ENCODE measurements around the gene ANKRD12.
"Not testable (repeated sequence)": the region's sequence is repeated elsewhere in the genome, so short reads cannot be mapped to it uniquely, and the experiment has no call there.

The ANKRD12 gene

DNA sequence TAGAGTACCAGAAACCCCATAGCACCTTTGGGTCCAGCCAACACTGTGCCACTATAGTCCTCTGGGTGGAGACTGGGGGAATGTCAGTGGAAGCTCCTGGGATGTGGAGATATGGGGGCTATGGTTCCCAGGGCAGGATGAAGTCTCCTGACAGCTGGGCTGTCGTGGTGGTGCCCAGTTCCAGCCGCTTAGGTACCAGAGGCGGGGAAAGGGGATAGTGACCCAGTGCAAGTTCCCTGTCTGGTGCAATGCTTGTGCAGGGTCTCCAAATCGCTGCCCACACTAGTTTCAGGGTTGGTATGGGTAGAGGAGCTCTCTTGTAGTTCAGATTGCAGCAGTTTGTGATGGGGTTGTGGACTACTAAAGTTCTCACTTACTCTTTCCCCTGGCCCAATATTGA lies 97.9 kb downstream of the ANKRD12 start:
- no peak for DNase-seq

DNA sequence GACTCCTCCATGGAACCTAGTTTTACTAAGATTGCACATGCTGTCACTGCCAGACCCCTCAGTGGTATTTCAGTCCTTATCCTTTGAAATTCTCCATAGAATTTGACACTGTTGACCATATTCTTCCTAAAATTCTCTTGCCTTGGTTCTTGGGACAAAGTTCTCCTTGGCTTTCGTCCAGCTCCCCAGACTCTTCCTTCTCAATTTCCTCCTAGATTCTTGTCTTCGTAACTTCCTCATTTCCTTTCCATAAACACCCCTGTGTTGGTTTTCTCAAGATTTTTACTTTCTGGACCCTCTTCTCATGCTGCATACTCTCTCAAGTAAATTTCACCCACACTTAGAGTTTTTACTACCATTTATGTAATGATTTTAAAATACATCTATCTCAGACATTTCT lies 101.4 kb downstream of the ANKRD12 start:
- no peak for DNase-seq

DNA sequence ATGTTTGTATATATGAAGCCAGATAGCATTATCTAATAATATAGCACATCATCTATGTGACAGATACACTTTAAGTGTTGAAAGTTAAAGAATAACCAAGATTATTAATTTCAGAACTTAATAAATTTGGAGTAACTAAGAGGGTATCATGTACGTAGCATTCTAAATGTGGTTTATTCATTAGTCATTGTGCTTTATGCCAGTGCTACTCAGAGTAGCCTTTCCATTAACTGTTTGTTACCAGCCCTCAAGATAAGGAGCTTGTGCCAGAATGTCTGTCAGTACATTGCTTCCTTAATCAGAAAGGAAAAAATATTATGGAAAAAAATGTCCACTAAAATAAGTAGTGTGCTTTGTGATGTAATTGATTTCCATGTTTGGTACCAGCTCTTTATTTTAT lies 103.1 kb downstream of the ANKRD12 start:
- DNase-seq = no peak

DNA sequence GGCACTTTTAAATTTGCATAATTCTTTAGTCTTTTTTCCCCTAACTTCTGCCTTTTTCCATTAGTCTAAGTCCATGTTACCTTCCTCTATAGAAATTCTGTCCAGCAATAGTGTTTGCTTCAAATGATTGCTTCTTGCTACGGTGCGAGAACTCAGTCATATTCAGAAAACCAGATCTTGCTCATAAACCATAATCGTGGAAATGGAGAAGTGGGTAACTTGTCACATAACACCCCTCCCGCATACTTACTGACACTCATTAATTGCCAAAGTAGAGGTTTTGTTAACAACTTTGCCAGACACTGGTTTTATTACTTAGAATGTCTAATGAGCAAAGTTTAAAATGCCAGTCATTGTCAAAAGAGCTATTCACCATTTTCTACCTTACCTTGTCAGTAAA lies 103.7 kb downstream of the ANKRD12 start:
- DNase-seq = no peak

DNA sequence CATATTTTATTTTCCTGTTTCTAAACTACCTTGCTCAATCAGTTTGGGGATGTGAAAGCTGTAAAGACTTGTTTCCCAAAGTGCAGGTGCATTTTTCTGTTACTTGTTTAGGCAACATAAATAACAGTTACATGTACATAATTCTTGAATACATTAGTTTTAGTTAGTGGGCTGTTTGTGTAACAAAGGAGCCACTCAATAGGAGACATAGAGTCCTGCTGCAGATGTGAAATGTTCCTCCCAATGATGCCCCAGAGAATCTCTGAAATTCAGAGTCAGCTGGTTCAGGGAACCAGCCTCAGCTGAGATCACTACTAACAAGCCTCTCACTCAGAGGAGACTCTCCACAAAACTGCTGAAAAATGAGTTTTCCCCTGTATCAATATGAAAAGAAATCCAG lies 106.4 kb downstream of the ANKRD12 start:
- no peak for DNase-seq

DNA sequence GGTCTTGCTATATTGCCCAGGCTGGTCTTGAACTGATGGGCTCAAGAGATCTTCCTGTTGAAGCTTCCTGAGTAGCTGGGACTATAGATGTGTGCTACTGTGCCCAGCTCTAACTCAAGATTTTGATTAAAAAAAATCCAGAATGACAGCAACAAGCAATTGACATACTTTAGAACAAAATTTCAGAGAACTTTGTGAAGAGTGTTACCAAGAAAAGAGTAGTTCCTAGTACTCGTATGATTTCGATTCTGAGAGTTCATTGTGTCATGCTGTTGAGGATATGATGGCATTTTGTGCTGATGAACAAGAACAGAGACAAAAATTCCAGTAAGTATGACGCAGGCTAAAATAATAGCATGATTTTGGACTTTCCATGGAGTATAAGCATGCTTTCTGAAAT lies 107.8 kb downstream of the ANKRD12 start:
- DNase-seq = no peak

DNA sequence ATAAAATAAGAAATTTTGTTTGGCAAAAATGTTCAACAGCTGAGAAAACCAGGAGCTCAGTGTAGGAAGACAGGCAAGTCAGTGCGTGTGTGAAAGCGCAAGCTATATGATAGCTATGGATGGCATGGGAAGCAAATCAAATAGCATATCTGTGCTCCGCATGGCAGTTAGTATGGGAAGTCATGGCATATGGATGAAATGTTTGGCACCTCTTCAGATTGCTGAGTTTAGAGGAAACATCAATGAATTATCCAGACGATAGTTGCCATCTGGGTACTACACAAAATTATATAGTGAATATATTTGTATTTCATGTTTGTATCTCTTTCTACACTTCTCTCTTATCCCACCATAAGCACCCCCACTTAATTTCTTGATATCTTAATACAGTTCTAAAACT lies 112.1 kb downstream of the ANKRD12 start:
- DNase-seq = no peak

DNA sequence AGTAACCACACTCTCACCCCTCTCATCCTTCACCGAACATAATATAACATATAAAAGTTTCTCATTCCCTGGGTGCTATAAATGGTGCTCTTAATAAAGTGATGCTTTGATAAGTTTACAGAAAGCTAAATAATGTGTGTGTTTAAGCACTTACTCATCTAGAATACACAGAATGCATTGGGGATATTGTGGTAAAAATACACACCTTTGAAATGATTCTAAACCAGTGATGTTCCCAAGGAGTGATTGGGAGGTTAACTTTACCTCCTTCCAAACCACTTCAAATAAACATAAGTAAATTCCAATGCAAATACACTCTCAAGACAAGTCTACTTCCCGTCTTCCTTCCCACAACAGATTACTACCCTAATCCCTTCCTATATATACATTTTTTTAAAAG lies 112.7 kb downstream of the ANKRD12 start:
- no peak for DNase-seq

DNA sequence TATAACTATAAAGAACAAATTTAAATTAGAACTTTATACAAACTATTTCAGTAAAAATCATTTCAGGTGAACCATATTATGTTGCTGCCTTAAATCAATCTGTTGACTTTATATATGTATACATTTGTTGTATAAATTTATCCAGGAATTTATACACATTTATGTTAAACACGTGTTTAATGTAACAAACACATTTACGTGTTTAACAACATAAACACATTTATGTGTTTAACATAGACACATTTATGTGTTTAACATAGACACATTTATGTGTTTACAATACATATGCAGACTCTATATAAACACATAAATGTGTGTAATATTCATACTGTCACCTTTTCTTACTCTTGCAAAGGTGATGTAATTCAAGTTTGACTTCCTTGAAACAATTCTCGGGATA lies 122.6 kb downstream of the ANKRD12 start:
- no peak for DNase-seq

DNA sequence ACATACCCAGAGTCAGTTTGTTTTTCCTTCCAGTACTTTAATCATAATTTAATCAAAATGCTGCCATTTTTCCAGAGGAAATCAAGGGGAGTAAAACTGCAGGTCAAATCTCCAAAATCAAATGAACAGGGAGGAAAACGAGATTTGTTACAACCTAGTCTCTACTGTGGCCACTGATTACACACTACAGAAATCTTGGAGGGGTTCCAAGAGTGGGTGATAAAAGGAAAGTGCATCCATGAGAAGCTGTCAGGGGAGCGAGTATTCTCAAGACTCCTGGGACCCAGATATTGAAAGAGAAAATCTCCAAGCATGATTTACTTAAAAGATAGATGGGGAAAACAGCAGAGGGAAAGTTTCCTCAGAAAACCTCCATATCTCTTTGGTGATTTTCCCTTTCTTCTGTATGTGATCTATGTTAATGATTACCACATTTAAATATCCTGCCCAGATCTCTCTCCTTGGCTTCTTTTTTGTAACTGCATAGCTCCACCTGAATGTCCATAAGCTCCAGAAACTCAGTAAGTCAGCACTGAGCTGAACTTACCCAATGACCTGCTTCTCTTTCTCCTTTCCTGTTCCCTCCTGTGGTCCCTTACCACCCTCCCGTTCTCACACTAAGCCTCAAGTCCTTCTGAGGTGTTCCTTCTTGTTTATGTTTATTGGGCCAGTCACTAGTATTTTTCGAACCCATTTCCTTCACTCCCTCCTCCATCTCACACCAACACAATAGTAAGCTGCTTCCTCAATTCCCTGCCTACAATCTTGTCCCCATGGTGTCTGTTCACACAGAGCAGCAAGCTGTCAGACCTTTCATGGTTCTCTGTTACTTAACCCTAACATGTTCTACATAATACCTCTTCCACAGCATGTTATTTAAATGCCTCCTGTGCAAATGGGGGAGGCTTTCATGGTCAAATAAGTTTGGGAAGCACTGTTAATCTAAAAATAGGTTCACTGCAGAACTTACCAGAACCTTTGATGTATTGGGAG lies 124.1 kb downstream of the ANKRD12 start:
- DNase-seq = no peak

DNA sequence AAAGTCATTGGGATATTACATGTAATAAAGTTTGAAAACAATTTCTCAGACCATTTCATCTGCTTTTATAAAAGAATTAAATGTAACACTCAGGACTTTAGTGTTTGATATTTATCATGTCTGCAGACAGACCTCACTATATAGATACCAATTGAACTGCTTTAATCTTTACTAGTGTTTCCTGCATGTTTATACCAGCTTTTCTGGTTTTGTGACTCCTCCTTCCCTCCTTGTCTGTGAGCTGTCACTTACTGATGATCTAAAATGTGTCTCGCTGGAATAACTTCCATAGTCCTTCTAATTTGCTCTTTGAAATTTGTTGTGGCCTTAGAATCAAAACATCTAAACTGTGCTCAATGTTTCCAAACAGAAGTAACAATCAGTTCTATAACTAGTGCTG lies 126.7 kb downstream of the ANKRD12 start:
- DNase-seq = no peak

DNA sequence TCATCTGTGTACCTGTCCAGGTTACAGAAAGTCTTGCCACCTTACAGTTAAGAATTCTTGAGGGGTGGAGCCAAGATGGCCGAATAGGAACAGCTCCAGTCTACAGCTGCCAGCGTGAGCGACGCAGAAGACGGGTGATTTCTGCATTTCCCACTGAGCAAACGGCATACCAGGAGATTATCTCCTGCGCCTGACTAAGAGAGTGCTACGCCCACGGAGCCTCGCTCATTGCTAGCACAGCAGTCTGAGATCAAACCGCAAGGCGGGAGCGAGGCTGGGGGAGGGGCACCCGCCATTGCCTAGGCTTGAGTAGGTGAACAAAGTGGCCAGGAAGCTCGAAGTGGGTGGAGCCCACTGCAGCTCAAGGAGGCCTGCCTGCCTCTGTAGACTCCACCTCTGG lies 128.2 kb downstream of the ANKRD12 start:
- not testable (repeated sequence) for DNase-seq

DNA sequence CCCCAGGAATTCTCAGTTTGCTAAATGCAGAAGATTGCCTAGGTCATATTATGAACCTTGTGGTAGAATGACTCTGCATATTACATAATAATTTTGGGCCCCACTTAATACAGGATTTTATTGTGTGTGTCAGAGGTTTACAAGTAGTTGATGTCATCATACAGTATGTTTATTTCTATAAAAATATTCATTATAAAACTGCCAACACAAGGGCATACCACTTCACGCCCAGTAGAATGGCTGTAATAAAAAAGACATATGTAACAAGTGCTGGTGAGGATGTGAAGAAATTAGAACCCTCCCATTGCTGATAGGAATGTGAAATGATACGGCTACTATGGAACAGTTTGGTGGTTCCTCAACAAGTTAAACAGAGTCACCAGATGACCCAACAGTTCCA lies 136.6 kb downstream of the ANKRD12 start:
- DNase-seq = no peak

DNA sequence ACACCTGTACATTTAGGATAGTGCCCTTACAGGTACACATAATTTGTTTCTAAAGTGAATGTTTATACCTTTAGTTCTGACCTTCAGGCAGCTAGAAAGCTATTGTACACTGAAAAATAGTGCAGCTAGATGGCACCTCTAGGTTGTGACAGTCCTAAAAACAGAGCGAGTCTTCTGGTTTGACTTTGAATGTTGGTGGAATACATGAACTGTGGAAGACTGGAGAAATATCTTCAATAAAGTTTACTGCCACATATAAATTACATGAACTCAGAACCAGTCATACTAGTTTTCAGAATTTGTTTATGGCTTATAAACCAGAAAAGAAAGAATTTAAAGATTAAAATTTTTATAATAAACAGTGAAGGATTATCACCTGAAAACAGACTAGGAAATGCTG lies 139.3 kb downstream of the ANKRD12 start:
- no peak for DNase-seq

DNA sequence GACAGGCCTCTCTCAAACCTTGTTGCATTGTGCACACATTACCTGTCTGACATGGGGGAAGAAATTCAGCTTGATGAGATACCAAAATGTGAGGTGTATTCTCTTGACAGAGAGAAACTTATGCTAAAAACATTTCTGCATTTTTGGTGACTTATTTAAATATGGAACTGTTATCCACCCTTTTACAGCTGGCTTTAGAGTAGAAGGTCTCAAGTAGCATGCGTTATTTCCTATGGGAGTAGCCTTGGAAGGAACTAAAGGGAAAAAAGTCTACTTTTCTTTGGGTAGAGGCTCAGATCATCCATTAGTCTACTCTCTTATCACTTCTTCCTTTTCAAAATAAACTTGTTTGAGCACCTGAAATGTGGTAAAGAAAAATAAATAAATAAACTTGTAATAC lies 141.4 kb downstream of the ANKRD12 start:
- DNase-seq = no peak

DNA sequence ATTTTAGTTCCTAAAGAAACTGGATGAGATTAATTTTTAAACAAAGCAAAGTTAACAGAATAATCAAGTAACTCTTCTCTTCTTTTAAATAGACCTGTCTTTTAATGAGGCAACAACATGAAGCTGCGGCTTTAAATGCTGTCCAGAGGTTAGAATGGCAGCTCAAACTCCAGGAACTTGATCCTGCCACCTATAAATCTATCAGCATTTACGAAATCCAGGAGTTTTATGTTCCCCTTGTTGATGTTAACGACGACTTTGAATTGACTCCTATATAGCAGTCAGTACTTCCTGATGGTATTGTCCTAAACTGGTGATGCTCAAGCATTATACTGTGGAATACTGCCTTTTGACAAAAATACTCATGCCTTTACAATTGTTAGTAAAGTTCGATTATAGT lies 144.3 kb downstream of the ANKRD12 start:
- no peak for DNase-seq

DNA sequence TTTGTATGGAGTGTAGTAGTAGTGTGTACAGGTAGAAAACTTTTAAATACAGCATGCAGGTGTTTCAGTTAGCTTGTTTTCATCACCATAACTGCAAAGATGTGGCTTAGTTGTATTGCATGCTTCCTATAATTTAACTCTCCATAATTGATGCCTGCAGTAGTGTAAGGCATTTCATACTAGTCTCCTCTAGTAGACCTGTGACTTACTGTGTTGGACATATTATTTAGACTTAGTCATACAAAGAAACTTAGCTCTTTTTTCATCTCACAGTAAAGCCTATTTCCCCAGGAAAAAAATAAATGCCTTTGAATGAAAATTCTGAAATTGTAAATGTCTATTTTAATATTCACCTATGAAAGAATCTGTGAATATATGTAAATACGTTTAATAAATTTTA lies 145.2 kb downstream of the ANKRD12 start:
- DNase-seq = no peak

DNA sequence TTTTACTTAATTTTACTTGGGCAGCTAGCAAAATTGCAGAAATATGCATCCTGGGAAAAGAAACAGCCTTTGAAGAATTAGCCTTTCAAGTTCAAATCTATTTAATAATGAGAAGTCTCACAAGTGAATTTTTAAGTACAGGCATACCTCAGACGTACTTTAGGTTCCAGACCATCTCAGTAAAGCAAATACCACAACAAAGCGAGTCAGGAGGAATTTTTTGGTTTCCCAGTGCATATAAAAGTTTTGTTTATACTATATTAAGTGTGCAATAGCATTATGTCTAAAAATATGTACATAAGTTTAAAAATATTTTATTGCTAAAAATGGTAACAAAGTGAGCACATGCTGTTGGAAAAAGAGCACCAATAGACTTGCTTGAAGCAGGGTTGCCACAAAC lies 147.2 kb downstream of the ANKRD12 start:
- DNase-seq = no peak

DNA sequence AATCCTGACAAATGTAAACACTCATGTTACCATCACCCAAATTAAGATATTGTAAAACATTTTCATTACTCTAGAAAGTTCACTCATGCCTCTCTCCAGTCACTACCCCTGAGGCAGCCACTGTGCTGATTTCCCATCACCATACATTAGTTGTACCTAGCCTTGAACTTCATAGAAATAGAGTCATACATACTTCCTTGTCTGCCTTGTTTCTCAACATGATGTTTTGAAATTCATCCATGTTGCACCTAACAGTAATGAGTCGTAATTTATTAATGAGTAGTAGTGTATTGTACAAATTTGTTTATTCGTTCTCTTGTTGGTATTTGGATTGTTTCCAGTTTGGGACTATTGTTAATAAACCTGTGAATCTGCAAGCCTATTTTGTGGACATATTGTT lies 149.0 kb downstream of the ANKRD12 start:
- DNase-seq = no peak

DNA sequence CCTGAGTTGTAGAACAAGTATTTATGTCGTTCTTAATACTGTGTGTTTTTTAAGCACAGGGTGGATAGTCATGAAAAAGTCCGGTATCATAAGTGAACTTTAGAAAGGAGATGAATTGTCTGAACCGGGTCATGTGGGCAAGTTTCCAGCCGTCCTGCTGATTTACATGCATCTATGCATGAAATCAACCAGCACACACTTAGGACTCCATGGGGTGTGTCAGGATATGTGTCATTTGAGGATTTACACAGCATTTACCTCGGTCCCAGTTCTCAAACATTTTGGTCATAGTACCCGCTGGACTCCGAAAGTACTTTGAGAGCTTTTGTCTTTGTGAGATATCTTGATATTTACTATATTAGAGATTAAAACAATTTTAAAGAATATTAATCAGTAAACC lies 150.5 kb downstream of the ANKRD12 start:
- no peak for DNase-seq

DNA sequence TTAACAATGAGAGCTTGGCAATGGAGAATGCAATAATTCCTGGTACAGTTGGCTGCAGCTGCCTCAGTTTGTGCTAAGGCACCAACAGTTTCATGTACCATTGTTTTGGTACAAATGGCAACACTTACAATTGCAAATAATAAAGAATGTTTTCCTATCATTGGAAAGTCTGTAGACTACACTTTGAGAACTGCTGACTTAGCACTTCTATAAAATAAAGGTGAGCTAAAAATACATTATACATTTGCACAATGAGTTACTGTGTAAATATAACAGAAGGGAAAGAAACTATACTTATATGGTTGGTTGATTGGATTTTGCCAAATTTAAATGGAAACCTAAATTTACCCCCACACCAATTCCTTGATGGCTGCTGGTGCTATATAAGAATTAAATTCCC lies 153.1 kb downstream of the ANKRD12 start:
- DNase-seq = no peak

DNA sequence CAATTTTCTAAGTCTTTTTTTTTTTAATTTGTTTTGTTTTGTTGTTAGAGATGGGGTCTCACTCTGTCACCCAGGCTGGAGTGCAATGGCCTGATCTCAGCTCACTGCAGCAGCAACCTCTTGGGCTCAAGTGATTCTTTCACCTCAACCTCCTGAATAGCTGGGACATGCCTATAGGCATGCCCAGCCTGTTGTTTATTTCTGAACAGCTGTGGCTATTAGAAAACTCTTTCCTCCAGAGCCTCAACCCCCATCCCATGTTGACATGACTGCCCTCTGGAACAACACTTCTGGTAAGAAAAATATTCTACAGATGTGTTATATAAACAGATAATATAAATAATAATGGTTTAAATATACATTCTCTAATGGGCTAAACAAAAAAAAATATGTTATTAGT lies 153.6 kb downstream of the ANKRD12 start:
- no peak for DNase-seq

DNA sequence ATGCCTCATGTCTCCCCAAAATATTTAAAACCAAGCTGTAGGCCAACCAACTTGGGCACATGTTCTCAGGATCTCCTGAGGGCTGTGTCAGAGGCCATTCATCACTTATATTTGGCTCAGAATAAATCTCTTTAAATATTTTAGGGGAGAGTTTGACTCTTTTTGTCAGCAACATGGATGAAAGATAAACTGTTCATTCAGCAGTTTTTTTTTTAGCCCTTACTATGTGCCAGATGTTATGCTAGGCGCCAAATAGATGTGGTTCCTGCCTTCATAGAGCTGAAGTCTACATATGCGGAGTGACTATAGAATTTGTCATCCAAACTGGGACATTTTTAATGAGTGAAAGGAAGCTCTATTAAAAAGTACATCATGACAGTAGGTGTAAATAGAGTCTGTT lies 155.5 kb downstream of the ANKRD12 start:
- no peak for DNase-seq

DNA sequence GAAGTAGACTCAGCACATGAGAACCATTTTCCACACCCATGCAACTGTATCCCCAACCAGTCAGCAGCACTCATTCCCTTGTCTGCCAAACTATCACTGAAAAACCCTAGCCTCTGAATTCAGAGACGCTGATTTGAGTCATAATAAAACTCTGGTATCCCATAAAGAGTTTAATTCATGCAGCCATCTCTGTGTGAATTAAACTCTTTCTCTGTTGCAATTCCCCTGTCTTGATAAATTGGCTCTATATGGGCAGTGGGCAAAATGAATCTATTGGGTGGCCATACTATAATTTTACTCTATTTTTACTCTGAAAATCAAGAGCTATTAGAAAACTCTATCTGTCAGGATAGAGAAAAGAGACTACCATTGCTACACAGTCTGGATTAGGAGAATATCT lies 157.4 kb downstream of the ANKRD12 start:
- DNase-seq = no peak

All from NCI-H187 treated with DMSO at 0.1 percent for 48 hours (cell line).